PFSK-1 (cell line): ENCODE results near the gene PIP4K2A.

Source experiments
- FOXP2 ChIP-seq: optimal IDR thresholded peaks from 2 replicates; pipeline ENCODE3; 2011; ENCODE audit warnings: borderline replicate concordance, control low read depth, inconsistent platforms; ENCODE audit not compliant: insufficient read depth; ENCODE audit errors: extremely low read length, extremely low read depth
- POLR2AphosphoS5 ChIP-seq: IDR thresholded peaks from 2 replicates; pipeline ENCODE4 v1.6.1; 2012; ENCODE audit warnings: low read depth, mild to moderate bottlenecking, control low read depth, low read length, moderate library complexity
- SIN3A ChIP-seq: IDR thresholded peaks from 2 replicates; pipeline ENCODE4 v1.6.1; 2012; ENCODE audit warnings: mild to moderate bottlenecking, low read length, moderate library complexity, borderline replicate concordance; ENCODE audit not compliant: insufficient read depth
- TAF1 ChIP-seq: IDR thresholded peaks from 2 replicates; pipeline ENCODE4 v1.6.1; 2012; ENCODE audit warnings: low read length, control low read depth, borderline replicate concordance; ENCODE audit not compliant: insufficient read depth
- TF ChIP-seq, protein P1 (sequence below), 2 experiments: IDR thresholded peaks; 2 replicates each; pipeline versions ENCODE4 v1.6.1 to v1.8.0; 2011 to 2012; ENCODE audit warnings: low read depth in 2 of 2, low read length in 2 of 2, control low read depth in 1 of 2, inconsistent platforms in 1 of 2, mild to moderate bottlenecking in 1 of 2, moderate library complexity in 1 of 2; ENCODE audit not compliant: insufficient read depth in 1 of 2

PIP4K2A gene

DNA sequence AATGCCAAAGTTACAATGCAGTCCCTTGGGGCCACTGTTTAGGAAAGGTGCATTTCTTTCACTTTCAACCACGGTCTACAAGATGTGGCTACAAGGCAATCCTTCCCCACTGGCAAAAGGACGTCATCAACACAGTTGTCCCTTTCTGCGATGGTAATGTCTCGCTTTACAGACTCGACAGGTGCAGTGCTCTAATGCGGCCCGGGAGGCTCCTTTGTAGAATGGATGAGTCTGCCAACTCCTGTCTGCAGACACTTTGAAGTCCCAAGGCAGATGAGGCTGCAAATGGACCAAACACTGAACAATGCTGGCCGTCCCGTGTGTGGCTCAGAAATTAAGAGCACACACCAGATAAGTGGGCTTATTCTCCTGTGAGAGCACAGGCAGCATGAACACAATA, 133.7 kb downstream of the PIP4K2A start:
- TF ChIP-seq SIN3A (no peak), FOXP2 (no peak), TAF1 (no peak), POLR2AphosphoS5 (no peak)
- TF ChIP-seq, protein P1, sequence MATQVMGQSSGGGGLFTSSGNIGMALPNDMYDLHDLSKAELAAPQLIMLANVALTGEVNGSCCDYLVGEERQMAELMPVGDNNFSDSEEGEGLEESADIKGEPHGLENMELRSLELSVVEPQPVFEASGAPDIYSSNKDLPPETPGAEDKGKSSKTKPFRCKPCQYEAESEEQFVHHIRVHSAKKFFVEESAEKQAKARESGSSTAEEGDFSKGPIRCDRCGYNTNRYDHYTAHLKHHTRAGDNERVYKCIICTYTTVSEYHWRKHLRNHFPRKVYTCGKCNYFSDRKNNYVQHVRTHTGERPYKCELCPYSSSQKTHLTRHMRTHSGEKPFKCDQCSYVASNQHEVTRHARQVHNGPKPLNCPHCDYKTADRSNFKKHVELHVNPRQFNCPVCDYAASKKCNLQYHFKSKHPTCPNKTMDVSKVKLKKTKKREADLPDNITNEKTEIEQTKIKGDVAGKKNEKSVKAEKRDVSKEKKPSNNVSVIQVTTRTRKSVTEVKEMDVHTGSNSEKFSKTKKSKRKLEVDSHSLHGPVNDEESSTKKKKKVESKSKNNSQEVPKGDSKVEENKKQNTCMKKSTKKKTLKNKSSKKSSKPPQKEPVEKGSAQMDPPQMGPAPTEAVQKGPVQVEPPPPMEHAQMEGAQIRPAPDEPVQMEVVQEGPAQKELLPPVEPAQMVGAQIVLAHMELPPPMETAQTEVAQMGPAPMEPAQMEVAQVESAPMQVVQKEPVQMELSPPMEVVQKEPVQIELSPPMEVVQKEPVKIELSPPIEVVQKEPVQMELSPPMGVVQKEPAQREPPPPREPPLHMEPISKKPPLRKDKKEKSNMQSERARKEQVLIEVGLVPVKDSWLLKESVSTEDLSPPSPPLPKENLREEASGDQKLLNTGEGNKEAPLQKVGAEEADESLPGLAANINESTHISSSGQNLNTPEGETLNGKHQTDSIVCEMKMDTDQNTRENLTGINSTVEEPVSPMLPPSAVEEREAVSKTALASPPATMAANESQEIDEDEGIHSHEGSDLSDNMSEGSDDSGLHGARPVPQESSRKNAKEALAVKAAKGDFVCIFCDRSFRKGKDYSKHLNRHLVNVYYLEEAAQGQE (IDR thresholded peaks at IDR 0.05; ENCODE audit: insufficient read depth in 1 of 2, low read depth in 2 of 2, low read length in 2 of 2): no peak

DNA sequence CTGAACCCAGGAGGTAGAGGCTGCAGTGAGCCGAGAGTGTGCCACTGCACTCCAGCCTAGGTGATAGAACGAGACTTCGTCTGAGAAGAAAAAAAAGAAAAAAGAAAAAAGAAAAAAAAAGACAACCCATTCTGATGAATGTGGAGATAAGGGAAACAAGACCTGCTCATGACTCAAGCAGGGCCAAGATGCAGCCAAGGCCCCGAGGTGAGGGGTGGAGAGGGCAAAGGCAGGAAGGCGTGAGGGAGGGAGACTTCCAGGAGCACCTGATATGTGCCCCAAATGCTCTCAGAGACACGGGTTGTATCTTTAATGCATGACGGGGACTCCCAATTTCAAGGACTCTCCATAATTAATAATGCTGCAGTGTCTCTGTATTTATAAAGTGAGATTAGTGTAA, 134.6 kb downstream of the PIP4K2A start:
- no peak for TF ChIP-seq FOXP2
- TF ChIP-seq SIN3A: no peak
- TF ChIP-seq, protein P1 (IDR thresholded peaks at IDR 0.05; ENCODE audit: insufficient read depth in 1 of 2, low read depth in 2 of 2, low read length in 2 of 2): no peak
- TF ChIP-seq POLR2AphosphoS5: no peak
- TF ChIP-seq TAF1: no peak

DNA sequence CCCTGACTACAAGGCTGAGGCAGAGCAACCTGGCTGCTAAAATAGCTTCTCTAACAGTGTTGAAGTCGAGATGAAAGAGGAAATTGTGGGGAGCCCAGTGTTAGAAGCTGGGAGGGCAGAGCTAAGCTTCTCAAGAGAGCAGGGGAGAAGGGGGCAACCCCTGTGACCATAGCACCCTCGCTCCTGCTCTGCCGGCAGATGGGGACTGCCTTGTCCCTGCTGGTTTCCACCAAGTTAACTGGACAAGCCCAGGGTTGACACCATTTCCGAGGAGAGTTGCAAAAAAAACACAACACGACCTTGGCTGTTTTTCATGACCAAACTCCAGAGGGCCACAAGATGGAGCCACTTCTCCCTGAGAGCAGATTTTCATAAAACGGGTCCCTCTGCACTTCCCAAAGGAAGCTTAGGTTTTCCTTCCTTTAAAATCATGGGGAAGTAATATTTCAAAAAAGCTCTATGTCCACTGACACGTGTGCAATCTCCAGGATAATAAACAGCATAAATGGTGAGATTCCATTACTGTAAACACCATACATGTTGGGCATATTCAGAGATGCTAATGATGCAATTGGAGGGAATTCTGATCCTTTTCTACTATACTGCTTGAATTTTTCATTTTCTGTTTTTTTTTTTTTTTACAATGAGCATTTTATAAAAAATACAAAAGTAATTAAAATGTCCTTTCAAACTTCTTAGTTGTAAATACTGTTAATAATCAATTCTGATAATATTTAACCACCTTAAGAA, 140.4 kb downstream of the PIP4K2A start:
- no peak for TF ChIP-seq TAF1
- TF ChIP-seq, protein P1 (IDR thresholded peaks at IDR 0.05; ENCODE audit: insufficient read depth in 1 of 2, low read depth in 2 of 2, low read length in 2 of 2): no peak
- no peak for TF ChIP-seq POLR2AphosphoS5
- no peak for TF ChIP-seq FOXP2
- TF ChIP-seq SIN3A: no peak

DNA sequence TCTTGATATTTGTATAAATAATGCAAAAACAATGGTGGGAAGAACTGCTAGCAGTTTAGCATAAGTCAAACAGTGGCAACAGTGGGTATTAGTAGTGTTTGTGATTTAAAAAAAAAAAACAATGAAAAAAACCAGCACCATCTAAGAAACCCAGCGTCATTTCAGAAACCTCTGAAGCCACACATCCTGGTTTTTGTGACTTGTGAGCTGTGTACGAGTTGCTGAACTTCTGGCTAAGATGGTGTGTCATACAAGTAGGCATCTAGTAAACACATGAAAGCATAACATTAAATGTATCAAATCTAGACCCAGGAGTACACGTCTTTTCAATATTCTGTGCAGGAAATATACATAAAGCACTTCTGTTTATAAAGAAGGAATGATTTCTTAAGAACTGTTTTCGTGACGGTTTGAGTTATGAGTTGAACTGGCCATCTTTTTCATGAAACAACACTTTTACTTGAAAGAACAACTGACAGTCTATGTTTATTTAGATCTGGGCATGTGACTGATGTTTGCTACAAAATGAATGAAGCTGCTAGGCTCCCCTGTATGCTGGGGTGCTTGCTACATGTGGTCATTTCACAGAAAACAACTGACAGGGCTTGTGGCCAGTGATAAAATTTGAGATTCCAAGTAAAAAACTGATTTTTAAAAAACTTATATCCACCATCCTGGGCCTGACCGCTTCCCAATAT, 143.5 kb downstream of the PIP4K2A start:
- TF ChIP-seq TAF1 (no peak), SIN3A (no peak), POLR2AphosphoS5 (no peak), FOXP2 (no peak)
- TF ChIP-seq, protein P1 (IDR thresholded peaks at IDR 0.05; ENCODE audit: insufficient read depth in 1 of 2, low read depth in 2 of 2, low read length in 2 of 2): no peak
